GM23338 (cell line): ENCODE results near the gene GLB1L3. TPM values are rescaled to one million over a fixed set of nuclear protein-coding genes. Genes with fewer than 3 reads are reported as not detected.

Experiments used
- ATAC-seq: fragments of 200-7000 bp; cut with Tn5 transposase; 3 replicates; pipeline ENCODE4 v1.9.1; 2020
- DNase-seq: peaks from one replicate; pipeline ENCODE4 v3.0.0-alpha.2; 2015; ENCODE audit warnings: low spot score
- H2AFZ ChIP-seq: fragments of 200-600 bp; sonication (generic); 2 replicates; pipeline ENCODE4 v1.8.0; 2016; ENCODE audit warnings: antibody characterized with exemption, mild to moderate bottlenecking, moderate library complexity
- H3F3A ChIP-seq: fragments of 200-600 bp; sonication (generic); replicated peaks from 2 replicates; pipeline ENCODE4 v1.8.0; 2017; ENCODE audit warnings: antibody characterized with exemption, mixed run types, low read depth
- H3K27ac ChIP-seq: fragments of 200-600 bp; sonication (generic); 2 replicates; pipeline ENCODE4 v1.6.1; 2016; ENCODE audit warnings: low read depth
- H3K27me3 ChIP-seq: fragments of 200-600 bp; sonication (generic); 2 replicates; pipeline ENCODE4 v1.8.0; 2016; ENCODE audit warnings: mild to moderate bottlenecking, mixed run types, moderate library complexity; ENCODE audit not compliant: insufficient read depth
- H3K36me3 ChIP-seq: fragments of 200-600 bp; sonication (generic); 2 replicates; pipeline ENCODE4 v1.8.0; 2016; ENCODE audit warnings: mild to moderate bottlenecking; ENCODE audit not compliant: insufficient read depth
- H3K4me1 ChIP-seq: fragments of 200-600 bp; sonication (generic); 2 replicates; pipeline ENCODE4 v1.8.0; 2016; ENCODE audit warnings: mild to moderate bottlenecking, moderate library complexity; ENCODE audit not compliant: insufficient read depth
- H3K4me2 ChIP-seq: fragments of 200-600 bp; sonication (generic); 2 replicates; pipeline ENCODE4 v1.7.1; 2017; ENCODE audit warnings: mixed run types
- H3K4me3 ChIP-seq: fragments of 200-600 bp; sonication (generic); 2 replicates; pipeline ENCODE4 v1.6.1; 2016; ENCODE audit warnings: mixed run types
- H3K79me2 ChIP-seq: fragments of 200-600 bp; sonication (generic); replicated peaks from 2 replicates; pipeline ENCODE4 v1.8.0; 2017; ENCODE audit warnings: mild to moderate bottlenecking; ENCODE audit not compliant: insufficient read depth
- H3K9me2 ChIP-seq: fragments of 200-600 bp; sonication (generic); 2 replicates; pipeline ENCODE4 v1.8.0; 2017; ENCODE audit not compliant: insufficient read depth
- H4K20me1 ChIP-seq: fragments of 200-600 bp; sonication (generic); replicated peaks from 2 replicates; pipeline ENCODE4 v1.8.0; 2017; ENCODE audit warnings: mild to moderate bottlenecking; ENCODE audit not compliant: insufficient read depth
- H3K27ac Mint-ChIP-seq: 2 replicates; pipeline ENCODE4 v1.8.0; 2020; ENCODE audit warnings: inconsistent platforms, mild to moderate bottlenecking, moderate library complexity, mixed read lengths
- H3K27me3 Mint-ChIP-seq: 3 replicates; pipeline ENCODE4 v1.8.0; 2022; ENCODE audit warnings: low read depth, mild to moderate bottlenecking, moderate library complexity, mixed read lengths, inconsistent platforms; ENCODE audit not compliant: insufficient read depth, poor library complexity
- H3K36me3 Mint-ChIP-seq: 3 replicates; pipeline ENCODE4 v1.8.0; 2021; ENCODE audit warnings: low read depth, mild to moderate bottlenecking, inconsistent platforms, moderate library complexity, mixed read lengths
- H3K4me1 Mint-ChIP-seq: 3 replicates; pipeline ENCODE4 v1.8.0; 2020; ENCODE audit warnings: mild to moderate bottlenecking, inconsistent platforms, mixed read lengths
- H3K4me3 Mint-ChIP-seq: 3 replicates; pipeline ENCODE4 v1.8.0; 2021; ENCODE audit warnings: moderate library complexity, mild to moderate bottlenecking, inconsistent platforms, mixed read lengths
- H3K9me3 Mint-ChIP-seq: 3 replicates; pipeline ENCODE4 v1.8.0; 2020; ENCODE audit warnings: moderate library complexity, mild to moderate bottlenecking, inconsistent platforms, mixed read lengths
- EZH2phosphoT487 ChIP-seq: fragments of 200-600 bp; sonication (generic); IDR thresholded peaks from one replicate; pipeline ENCODE4 v1.8.1; 2018; ENCODE audit warnings: antibody characterized with exemption; ENCODE audit not compliant: unreplicated experiment
- JUNB ChIP-seq: IDR thresholded peaks from one replicate; pipeline ENCODE4 v1.6.1; 2016; ENCODE audit warnings: antibody characterized with exemption; ENCODE audit not compliant: unreplicated experiment
- NANOG ChIP-seq: IDR thresholded peaks from 2 replicates; pipeline ENCODE4 v1.6.1; 2016; ENCODE audit warnings: antibody characterized with exemption, borderline replicate concordance
- ZNF114 ChIP-seq: fragments of 250-450 bp; sonication (Bioruptor Pico); IDR thresholded peaks from 2 replicates; pipeline ENCODE4 v1.5.0; 2020; ENCODE audit warnings: mild to moderate bottlenecking, moderate library complexity
- ZNF331 ChIP-seq: fragments of 250-450 bp; sonication (Bioruptor Pico); IDR thresholded peaks from 2 replicates; pipeline ENCODE4 v1.5.0; 2020; ENCODE audit warnings: low read depth, mild to moderate bottlenecking, moderate library complexity
- polyA plus RNA-seq: library from polyadenylated mRNA; unstranded; fragments of >200 nt; fragmentation: Nextera tagmentation; extraction: Ambion mirVana; gene quantifications from 2 replicates; pipeline ENCODE4 v1.2.1, GENCODE V29; 2016
- total RNA-seq: library from RNA; depleted of rRNA; stranded (reverse); fragments of >200 nt; shearing (Covaris generic); gene quantifications from 2 replicates; pipeline ENCODE4 v1.2.3, GENCODE V29; 2014
- TF ChIP-seq, protein P1 (sequence below): fragments of 250-450 bp; sonication (Bioruptor Pico); IDR thresholded peaks from 2 replicates; pipeline ENCODE4 v1.5.0; 2020; ENCODE audit warnings: mild to moderate bottlenecking, moderate library complexity
- TF ChIP-seq, protein P2 (sequence below), 2 experiments: fragments of 200-600 bp in 1 of 2; sonication (generic) in 1 of 2; conservative IDR thresholded peaks; 2 replicates each; pipeline versions ENCODE4 v1.5.1 to v1.6.1; 2016 to 2017; ENCODE audit warnings: antibody characterized with exemption in 2 of 2, low read depth in 2 of 2, mild to moderate bottlenecking in 2 of 2, moderate library complexity in 1 of 2
- TF ChIP-seq, protein P3 (sequence below): IDR thresholded peaks from one replicate; pipeline ENCODE4 v1.6.1; 2018; ENCODE audit warnings: antibody characterized with exemption; ENCODE audit not compliant: unreplicated experiment
- TF ChIP-seq, protein P4 (sequence below): IDR thresholded peaks from 2 replicates; pipeline ENCODE4 v1.6.1; 2016; ENCODE audit warnings: antibody characterized with exemption

GLB1L3 gene
- total and polyA plus RNA-seq, 2 experiments from 2014 or later: 28.8 to 33.1 TPM

DNA sequence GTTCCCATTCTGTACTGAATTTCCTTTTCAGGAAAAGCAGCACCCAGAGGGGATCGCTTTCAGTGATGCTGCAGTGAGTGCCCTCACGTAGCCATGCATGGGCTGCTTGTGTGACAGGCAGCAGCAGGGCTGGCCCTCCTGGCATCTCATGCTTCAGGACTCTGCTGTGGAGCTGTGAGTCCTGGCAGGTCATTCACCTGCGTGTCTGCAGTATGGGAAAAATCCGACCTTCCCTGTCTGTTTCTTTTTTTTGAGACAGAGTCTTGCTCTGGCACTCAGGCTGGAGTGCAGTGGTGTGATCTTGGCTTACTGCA lies 69.0 kb downstream of the GLB1L3 start (continued):
- TF ChIP-seq, protein P1, sequence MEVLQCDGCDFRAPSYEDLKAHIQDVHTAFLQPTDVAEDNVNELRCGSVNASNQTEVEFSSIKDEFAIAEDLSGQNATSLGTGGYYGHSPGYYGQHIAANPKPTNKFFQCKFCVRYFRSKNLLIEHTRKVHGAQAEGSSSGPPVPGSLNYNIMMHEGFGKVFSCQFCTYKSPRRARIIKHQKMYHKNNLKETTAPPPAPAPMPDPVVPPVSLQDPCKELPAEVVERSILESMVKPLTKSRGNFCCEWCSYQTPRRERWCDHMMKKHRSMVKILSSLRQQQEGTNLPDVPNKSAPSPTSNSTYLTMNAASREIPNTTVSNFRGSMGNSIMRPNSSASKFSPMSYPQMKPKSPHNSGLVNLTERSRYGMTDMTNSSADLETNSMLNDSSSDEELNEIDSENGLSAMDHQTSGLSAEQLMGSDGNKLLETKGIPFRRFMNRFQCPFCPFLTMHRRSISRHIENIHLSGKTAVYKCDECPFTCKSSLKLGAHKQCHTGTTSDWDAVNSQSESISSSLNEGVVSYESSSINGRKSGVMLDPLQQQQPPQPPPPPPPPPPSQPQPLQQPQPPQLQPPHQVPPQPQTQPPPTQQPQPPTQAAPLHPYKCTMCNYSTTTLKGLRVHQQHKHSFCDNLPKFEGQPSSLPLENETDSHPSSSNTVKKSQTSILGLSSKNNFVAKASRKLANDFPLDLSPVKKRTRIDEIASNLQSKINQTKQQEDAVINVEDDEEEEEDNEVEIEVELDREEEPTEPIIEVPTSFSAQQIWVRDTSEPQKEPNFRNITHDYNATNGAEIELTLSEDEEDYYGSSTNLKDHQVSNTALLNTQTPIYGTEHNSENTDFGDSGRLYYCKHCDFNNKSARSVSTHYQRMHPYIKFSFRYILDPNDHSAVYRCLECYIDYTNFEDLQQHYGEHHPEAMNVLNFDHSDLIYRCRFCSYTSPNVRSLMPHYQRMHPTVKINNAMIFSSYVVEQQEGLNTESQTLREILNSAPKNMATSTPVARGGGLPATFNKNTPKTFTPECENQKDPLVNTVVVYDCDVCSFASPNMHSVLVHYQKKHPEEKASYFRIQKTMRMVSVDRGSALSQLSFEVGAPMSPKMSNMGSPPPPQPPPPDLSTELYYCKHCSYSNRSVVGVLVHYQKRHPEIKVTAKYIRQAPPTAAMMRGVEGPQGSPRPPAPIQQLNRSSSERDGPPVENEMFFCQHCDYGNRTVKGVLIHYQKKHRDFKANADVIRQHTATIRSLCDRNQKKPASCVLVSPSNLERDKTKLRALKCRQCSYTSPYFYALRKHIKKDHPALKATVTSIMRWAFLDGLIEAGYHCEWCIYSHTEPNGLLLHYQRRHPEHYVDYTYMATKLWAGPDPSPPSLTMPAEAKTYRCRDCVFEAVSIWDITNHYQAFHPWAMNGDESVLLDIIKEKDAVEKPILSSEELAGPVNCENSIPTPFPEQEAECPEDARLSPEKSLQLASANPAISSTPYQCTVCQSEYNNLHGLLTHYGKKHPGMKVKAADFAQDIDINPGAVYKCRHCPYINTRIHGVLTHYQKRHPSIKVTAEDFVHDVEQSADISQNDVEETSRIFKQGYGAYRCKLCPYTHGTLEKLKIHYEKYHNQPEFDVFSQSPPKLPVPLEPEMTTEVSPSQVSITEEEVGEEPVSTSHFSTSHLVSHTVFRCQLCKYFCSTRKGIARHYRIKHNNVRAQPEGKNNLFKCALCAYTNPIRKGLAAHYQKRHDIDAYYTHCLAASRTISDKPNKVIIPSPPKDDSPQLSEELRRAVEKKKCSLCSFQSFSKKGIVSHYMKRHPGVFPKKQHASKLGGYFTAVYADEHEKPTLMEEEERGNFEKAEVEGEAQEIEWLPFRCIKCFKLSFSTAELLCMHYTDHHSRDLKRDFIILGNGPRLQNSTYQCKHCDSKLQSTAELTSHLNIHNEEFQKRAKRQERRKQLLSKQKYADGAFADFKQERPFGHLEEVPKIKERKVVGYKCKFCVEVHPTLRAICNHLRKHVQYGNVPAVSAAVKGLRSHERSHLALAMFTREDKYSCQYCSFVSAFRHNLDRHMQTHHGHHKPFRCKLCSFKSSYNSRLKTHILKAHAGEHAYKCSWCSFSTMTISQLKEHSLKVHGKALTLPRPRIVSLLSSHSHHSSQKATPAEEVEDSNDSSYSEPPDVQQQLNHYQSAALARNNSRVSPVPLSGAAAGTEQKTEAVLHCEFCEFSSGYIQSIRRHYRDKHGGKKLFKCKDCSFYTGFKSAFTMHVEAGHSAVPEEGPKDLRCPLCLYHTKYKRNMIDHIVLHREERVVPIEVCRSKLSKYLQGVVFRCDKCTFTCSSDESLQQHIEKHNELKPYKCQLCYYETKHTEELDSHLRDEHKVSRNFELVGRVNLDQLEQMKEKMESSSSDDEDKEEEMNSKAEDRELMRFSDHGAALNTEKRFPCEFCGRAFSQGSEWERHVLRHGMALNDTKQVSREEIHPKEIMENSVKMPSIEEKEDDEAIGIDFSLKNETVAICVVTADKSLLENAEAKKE (CRISPR knock-in tag): no peak
- TF ChIP-seq JUNB: no peak

DNA sequence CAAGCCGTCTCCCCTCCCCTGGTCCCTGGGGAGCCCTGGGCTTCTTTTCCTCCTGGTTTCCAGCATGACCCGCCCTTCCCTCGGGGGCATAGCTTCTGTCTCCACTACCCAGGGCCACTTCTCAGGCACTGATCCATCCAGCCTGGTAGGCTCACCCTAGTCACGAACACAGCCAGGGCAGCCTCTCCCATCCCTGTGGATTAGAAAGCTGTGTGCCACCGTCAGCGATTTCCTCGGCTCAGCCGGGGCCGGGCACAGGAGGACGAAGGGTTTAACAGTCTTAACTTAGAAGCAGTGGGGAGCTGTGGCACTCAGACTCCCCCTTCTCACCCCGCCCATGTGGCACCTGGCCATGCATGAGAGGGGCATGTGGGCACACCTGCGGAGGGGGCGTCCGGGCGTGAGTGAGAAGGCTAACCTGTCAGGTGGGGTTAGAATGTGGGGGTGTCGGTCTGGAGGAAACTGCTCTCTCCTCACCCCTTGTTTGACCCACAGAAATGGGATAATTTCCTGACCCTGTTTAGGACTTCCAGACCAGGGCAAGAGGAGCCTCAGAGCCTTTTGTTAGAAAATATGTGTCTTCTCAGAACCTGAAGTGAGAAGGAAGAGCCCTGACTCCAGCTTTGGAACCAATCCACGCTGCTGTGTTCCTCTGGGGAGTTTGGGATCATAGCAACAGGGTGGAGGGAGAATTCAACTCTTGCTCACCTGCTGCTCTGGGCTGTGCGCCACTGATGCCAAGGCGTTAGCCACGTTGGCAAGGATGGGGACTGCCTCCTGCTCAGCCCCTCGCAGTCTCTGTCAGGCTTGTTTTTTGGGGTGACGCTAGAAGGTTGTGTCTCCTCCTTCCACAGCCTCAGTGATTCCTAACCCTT lies 70.2 kb downstream of the GLB1L3 start:
- DNase-seq: no peak
- 0 out of 2 replicates have a peak, but pooled peaks cover 3% of the 10 kb centered on the region for H3K9me2 ChIP-seq
- TF ChIP-seq JUNB (no peak), NANOG (no peak), ZNF114 (no peak), ZNF331 (CRISPR knock-in tag) (no peak), EZH2phosphoT487 (no peak)
- TF ChIP-seq, protein P2, sequence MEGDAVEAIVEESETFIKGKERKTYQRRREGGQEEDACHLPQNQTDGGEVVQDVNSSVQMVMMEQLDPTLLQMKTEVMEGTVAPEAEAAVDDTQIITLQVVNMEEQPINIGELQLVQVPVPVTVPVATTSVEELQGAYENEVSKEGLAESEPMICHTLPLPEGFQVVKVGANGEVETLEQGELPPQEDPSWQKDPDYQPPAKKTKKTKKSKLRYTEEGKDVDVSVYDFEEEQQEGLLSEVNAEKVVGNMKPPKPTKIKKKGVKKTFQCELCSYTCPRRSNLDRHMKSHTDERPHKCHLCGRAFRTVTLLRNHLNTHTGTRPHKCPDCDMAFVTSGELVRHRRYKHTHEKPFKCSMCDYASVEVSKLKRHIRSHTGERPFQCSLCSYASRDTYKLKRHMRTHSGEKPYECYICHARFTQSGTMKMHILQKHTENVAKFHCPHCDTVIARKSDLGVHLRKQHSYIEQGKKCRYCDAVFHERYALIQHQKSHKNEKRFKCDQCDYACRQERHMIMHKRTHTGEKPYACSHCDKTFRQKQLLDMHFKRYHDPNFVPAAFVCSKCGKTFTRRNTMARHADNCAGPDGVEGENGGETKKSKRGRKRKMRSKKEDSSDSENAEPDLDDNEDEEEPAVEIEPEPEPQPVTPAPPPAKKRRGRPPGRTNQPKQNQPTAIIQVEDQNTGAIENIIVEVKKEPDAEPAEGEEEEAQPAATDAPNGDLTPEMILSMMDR (conservative IDR thresholded peaks at IDR 0.05; ENCODE audit: low read depth in 2 of 2): no peak
- TF ChIP-seq, protein P3, sequence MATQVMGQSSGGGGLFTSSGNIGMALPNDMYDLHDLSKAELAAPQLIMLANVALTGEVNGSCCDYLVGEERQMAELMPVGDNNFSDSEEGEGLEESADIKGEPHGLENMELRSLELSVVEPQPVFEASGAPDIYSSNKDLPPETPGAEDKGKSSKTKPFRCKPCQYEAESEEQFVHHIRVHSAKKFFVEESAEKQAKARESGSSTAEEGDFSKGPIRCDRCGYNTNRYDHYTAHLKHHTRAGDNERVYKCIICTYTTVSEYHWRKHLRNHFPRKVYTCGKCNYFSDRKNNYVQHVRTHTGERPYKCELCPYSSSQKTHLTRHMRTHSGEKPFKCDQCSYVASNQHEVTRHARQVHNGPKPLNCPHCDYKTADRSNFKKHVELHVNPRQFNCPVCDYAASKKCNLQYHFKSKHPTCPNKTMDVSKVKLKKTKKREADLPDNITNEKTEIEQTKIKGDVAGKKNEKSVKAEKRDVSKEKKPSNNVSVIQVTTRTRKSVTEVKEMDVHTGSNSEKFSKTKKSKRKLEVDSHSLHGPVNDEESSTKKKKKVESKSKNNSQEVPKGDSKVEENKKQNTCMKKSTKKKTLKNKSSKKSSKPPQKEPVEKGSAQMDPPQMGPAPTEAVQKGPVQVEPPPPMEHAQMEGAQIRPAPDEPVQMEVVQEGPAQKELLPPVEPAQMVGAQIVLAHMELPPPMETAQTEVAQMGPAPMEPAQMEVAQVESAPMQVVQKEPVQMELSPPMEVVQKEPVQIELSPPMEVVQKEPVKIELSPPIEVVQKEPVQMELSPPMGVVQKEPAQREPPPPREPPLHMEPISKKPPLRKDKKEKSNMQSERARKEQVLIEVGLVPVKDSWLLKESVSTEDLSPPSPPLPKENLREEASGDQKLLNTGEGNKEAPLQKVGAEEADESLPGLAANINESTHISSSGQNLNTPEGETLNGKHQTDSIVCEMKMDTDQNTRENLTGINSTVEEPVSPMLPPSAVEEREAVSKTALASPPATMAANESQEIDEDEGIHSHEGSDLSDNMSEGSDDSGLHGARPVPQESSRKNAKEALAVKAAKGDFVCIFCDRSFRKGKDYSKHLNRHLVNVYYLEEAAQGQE: no peak
- TF ChIP-seq, protein P4, sequence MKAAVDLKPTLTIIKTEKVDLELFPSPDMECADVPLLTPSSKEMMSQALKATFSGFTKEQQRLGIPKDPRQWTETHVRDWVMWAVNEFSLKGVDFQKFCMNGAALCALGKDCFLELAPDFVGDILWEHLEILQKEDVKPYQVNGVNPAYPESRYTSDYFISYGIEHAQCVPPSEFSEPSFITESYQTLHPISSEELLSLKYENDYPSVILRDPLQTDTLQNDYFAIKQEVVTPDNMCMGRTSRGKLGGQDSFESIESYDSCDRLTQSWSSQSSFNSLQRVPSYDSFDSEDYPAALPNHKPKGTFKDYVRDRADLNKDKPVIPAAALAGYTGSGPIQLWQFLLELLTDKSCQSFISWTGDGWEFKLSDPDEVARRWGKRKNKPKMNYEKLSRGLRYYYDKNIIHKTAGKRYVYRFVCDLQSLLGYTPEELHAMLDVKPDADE: no peak

More for the DNA sequence above, 70.2 kb downstream of the GLB1L3 start:
- Mint-ChIP-seq H3K27ac (no peak overlapping the region), H3K4me3 (no peak overlapping the region), H3K36me3 (no peaks in the 10 kb centered on the region), H3K27me3 (peaks cover 7% of the 10 kb centered on the region), H3K4me1 (peaks cover 25% of the 10 kb centered on the region), H3K9me3 (no peaks in the 10 kb centered on the region)
- H3K4me2 ChIP-seq: no peak overlapping the region
- H3K27ac ChIP-seq: no peak overlapping the region
- H3K79me2 ChIP-seq: no peaks in the 10 kb centered on the region
- no peaks in the 10 kb centered on the region for H3K27me3 ChIP-seq
- H4K20me1 ChIP-seq: no peaks in the 10 kb centered on the region
- no peaks in the 10 kb centered on the region for H3F3A ChIP-seq
- no peak overlapping the region for H3K4me3 ChIP-seq
- ATAC-seq: no peak
- H3K36me3 ChIP-seq: no peaks in the 10 kb centered on the region
- H2AFZ ChIP-seq: no peak overlapping the region
- H3K4me1 ChIP-seq: peaks cover 16% of the 10 kb centered on the region
